GM18870 (cell line): ENCODE data around the gene TEX14.

ENCODE experiments used
- ATAC-seq: cut with Tn5 transposase; IDR thresholded peaks from one replicate; pipeline ENCODE4 v1.9.1; 2021; ENCODE audit warnings: moderate library complexity; ENCODE audit not compliant: unreplicated experiment

The TEX14 gene, protein sequence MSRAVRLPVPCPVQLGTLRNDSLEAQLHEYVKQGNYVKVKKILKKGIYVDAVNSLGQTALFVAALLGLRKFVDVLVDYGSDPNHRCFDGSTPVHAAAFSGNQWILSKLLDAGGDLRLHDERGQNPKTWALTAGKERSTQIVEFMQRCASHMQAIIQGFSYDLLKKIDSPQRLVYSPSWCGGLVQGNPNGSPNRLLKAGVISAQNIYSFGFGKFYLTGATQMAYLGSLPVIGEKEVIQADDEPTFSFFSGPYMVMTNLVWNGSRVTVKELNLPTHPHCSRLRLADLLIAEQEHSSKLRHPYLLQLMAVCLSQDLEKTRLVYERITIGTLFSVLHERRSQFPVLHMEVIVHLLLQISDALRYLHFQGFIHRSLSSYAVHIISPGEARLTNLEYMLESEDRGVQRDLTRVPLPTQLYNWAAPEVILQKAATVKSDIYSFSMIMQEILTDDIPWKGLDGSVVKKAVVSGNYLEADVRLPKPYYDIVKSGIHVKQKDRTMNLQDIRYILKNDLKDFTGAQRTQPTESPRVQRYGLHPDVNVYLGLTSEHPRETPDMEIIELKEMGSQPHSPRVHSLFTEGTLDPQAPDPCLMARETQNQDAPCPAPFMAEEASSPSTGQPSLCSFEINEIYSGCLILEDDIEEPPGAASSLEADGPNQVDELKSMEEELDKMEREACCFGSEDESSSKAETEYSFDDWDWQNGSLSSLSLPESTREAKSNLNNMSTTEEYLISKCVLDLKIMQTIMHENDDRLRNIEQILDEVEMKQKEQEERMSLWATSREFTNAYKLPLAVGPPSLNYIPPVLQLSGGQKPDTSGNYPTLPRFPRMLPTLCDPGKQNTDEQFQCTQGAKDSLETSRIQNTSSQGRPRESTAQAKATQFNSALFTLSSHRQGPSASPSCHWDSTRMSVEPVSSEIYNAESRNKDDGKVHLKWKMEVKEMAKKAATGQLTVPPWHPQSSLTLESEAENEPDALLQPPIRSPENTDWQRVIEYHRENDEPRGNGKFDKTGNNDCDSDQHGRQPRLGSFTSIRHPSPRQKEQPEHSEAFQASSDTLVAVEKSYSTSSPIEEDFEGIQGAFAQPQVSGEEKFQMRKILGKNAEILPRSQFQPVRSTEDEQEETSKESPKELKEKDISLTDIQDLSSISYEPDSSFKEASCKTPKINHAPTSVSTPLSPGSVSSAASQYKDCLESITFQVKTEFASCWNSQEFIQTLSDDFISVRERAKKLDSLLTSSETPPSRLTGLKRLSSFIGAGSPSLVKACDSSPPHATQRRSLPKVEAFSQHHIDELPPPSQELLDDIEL (N-terminal part only)

GRCh38 chr17:58691701-58692238, at the start of gene TEX14:
TEX14 (minus strand) TSS chr17:58692045; CDS start chr17:58652001, 40,044 bp downstream.
- ATAC-seq: no peak

GRCh38 chr17:58741121-58741625, 49.3 kb upstream of the TEX14 start:
- ATAC-seq: no peak

DNA sequence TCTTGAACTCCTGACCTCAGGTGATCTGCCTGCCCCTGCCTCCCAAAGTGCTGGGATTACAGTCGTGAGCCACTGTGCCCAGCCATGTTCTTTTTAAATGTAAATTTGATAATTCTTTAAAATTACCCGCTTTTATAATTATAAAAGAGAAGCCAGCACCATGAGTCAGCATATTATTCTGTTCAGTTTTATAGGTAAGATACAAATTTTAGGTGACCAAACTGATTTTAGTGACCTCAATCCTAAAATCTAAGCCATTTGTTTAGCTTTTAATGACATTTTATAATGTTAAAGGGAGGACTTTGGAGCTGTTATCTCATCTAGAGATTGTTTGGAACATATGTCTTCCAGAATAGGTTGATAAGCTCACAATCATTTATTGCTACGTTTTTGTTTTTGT, 43.0 kb upstream of the TEX14 start:
- ATAC-seq: no peak

- no peak for ATAC-seq
Observed at GRCh38 chr17:58734040-58734439, 42.2 kb upstream of the TEX14 start.

DNA sequence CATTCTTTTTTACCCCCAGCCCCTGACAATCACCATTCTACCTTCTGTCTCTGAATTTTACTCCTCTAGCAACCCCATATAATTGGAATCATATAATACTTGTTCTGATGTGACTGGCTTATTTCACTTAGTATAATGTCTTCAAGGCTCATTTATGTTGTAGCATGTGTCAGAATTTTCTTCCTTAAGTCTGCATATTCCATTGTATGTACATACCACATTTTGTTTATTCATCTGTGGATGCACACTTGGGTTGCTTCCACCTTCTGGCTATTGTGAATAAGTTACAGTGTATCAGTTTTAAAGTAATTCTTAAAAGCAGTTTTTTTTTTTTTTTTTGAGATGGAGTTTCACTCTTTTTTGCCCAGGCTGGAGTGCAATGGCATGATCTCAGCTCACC, 39.1 kb upstream of the TEX14 start:
- ATAC-seq: no peak

DNA sequence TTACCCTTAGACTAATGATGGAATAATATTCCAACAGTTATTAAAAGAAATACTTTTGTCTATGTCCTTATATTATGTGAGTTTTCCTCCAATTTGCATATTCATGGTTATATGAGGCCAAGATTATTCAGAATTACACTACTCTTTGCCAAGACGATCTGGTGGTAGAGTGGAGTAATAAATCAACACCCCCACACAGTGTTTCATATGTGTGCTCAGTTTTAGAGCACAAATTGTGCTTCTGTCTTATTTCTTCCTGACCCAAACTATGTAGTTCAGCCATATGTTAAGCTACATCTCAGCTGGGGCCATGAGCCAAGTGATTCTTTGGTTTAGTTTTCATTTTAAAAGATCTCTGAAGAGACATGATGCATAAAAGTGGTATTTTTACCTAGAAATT, 37.0 kb upstream of the TEX14 start:
- ATAC-seq: no peak

GRCh38 chr17:58722696-58723095, 30.9 kb upstream of the TEX14 start:
- ATAC-seq: no peak

GRCh38 chr17:58722274-58722673, 30.4 kb upstream of the TEX14 start:
- ATAC-seq: no peak

GRCh38 chr17:58710948-58711552, 19.2 kb upstream of the TEX14 start:
- ATAC-seq: no peak

- ATAC-seq: no peak
Observed at GRCh38 chr17:58706351-58707140, 14.7 kb upstream of the TEX14 start.

DNA sequence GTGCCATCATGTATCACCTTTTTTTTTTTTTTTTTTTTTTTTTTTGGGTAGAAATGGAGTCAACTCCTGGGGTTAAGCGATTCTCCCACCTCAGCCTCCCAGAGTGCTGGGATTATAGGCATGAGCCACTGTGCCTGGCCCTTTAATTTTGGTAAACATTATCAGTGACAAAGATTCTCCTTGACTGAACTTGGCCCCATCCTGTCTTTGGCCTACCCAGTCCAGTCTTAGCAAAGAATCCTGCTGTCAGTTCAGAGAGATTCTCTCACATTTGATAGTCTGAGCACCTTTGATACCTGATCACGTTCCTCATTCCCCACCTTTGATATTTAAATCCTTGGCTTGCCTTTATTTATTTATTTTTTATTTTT, 12.1 kb upstream of the TEX14 start:
- no peak for ATAC-seq

GRCh38 chr17:58703137-58703915, 11.5 kb upstream of the TEX14 start:
- ATAC-seq: no peak

- ATAC-seq: no peak
Observed at GRCh38 chr17:58702708-58703107, 10.9 kb upstream of the TEX14 start.

DNA sequence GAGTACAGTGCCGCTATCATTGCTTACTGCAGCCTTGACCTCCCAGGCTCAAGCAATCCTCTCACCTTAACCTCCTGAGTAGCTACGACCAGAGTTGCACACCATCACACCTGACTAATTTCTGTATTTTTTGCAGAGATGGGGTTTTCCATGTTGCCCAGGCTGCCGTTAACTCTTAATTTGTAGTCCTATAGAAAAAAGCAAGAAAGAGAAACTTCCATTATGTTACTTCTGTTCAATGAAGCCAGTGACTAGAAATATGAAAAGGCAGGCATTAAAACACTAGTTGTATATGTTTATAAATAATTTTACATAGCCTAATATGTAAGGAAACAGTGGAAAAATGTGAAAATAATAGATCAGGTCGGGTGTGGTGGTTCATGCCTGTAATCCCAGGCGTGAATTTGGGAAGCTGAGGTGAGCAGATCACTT, 10.2 kb upstream of the TEX14 start:
- no peak for ATAC-seq

GRCh38 chr17:58699771-58700170, 7.9 kb upstream of the TEX14 start:
- no peak for ATAC-seq

GRCh38 chr17:58694826-58695225, 3.0 kb upstream of the TEX14 start:
- ATAC-seq: no peak

DNA sequence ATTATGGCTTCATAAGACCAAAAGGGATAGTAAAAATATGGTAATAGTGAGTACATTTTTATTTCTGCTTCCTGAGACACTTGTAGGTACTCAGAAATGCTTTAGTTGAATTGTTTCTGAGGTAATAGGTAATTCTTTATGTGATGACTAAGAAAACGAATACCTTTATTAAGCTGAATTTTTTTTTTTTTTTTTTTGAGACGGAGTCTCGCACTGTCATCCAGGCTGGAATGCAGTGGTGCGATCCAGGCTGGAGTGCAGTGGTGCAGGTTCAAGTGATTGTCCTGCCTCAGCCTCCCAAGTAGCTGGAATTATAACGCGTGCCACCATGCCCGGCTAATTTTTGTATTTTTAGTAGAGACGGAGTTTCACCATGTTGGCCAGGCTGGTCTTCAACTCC, 2.5 kb upstream of the TEX14 start:
- no peak for ATAC-seq

DNA sequence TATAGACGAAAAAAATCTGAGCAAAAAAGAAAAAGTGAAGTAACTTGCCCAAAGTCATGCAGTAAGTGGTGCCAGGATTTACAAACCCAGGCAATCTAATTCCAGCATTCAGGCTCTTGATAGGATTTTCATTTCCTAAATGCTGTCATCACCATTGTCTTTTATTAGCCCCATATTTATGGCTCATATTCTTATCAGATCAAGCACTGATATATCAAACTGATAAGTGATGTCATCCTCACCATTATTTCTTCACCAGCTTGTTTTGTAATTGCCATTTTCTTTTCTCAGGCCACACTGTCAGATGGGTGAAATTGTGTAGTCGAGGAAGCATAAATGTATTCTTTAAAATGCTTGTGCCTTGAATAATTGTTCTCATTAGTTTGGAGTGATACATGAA, 1.9 kb upstream of the TEX14 start:
- no peak for ATAC-seq

- no peak for ATAC-seq
Observed at GRCh38 chr17:58693208-58693607, 1.4 kb upstream of the TEX14 start.
